ENCODE measurements around the gene ZFAND6. TPM values are rescaled to one million over a fixed set of nuclear protein-coding genes. Genes with fewer than 3 reads are reported as not detected.

Gene ZFAND6
- total RNA-seq, 1 donor from 2014 or later: 101 TPM

- Mint-ChIP-seq H3K27me3 (no peaks in the 10 kb centered on the region), H3K4me3 (no peak overlapping the region), H3K9me3 (no peaks in the 10 kb centered on the region), H3K36me3 (ENCODE audit: low read depth) (peaks cover 2% of the 10 kb centered on the region), H3K4me1 (peaks cover 3% of the 10 kb centered on the region), H3K27ac (no peak overlapping the region)
- ChIA-PET CTCF (interaction anchor here (2.8 to 4.5 kb wide), 2 partner anchors 794 kb away, joined by 12 to 76 read pairs; no protein-coding TSS in a partner anchor), POLR2A (no interaction called here)
- no peak for DNase-seq
- ATAC-seq (ENCODE audit: low read depth): no peak
- intact Hi-C loops (cut with micrococcal nuclease): no loop called here
- no peak for TF ChIP-seq CTCF (IDR thresholded peaks at IDR 0.05)
Observed at GRCh38 chr15:80175436-80175835, 116.0 kb downstream of the ZFAND6 start.

- no peak for TF ChIP-seq CTCF (IDR thresholded peaks at IDR 0.05)
- no peaks in the 10 kb centered on the region for H3K9me3 Mint-ChIP-seq
- no peak for DNase-seq
- ATAC-seq (ENCODE audit: low read depth): no peak
- intact Hi-C loops (cut with micrococcal nuclease): no loop called here
- H3K36me3 Mint-ChIP-seq (ENCODE audit: low read depth): peaks cover 2% of the 10 kb centered on the region
- no peaks in the 10 kb centered on the region for H3K27me3 Mint-ChIP-seq
- POLR2A ChIA-PET: no interaction called here
- H3K27ac Mint-ChIP-seq: no peak overlapping the region
- peaks cover 3% of the 10 kb centered on the region for H3K4me1 Mint-ChIP-seq
- CTCF ChIA-PET: interaction anchor here (2.8 kb wide), 1 partner anchor 795 kb away, joined by 12 read pairs; no protein-coding TSS in a partner anchor
- no peak overlapping the region for H3K4me3 Mint-ChIP-seq
Observed at GRCh38 chr15:80176443-80176842, 117.0 kb downstream of the ZFAND6 start.

- Mint-ChIP-seq H3K27me3 (no peaks in the 10 kb centered on the region), H3K4me1 (peaks cover 3% of the 10 kb centered on the region), H3K9me3 (no peaks in the 10 kb centered on the region), H3K36me3 (ENCODE audit: low read depth) (peaks cover 2% of the 10 kb centered on the region), H3K4me3 (no peak overlapping the region), H3K27ac (no peak overlapping the region)
- no peak for ATAC-seq (ENCODE audit: low read depth)
- no peak for DNase-seq
- intact Hi-C loops (cut with micrococcal nuclease): no loop called here
- no peak for TF ChIP-seq CTCF (IDR thresholded peaks at IDR 0.05)
- POLR2A ChIA-PET: no interaction called here
- CTCF ChIA-PET: interaction anchor here (2.8 kb wide), 1 partner anchor 795 kb away, joined by 12 read pairs; no protein-coding TSS in a partner anchor
Observed at GRCh38 chr15:80177156-80177555, 117.7 kb downstream of the ZFAND6 start.

GRCh38 chr15:80179025-80179759 lies 119.7 kb downstream of the ZFAND6 start:
- Mint-ChIP-seq H3K27ac (no peak overlapping the region), H3K4me3 (no peak overlapping the region), H3K27me3 (no peaks in the 10 kb centered on the region), H3K36me3 (ENCODE audit: low read depth) (peaks cover 2% of the 10 kb centered on the region), H3K4me1 (peaks cover 3% of the 10 kb centered on the region), H3K9me3 (no peaks in the 10 kb centered on the region)
- no peak for DNase-seq
- CTCF ChIA-PET: interaction anchor here (1.3 kb wide), 1 partner anchor 797 kb away, joined by 3 read pairs; no protein-coding TSS in a partner anchor
- intact Hi-C loops (cut with micrococcal nuclease): no loop called here
- TF ChIP-seq CTCF (IDR thresholded peaks at IDR 0.05): no peak
- no peak for ATAC-seq (ENCODE audit: low read depth)
- POLR2A ChIA-PET: interaction anchor here (0.5 kb wide), 1 partner anchor 183 kb away, joined by 6 read pairs; no protein-coding TSS in a partner anchor

- Mint-ChIP-seq H3K27me3 (no peaks in the 10 kb centered on the region), H3K9me3 (no peaks in the 10 kb centered on the region), H3K27ac (no peak overlapping the region), H3K4me1 (peaks cover 3% of the 10 kb centered on the region), H3K4me3 (no peak overlapping the region), H3K36me3 (ENCODE audit: low read depth) (peaks cover 5% of the 10 kb centered on the region)
- CTCF ChIA-PET: interaction anchor here (1.3 kb wide), 1 partner anchor 798 kb away, joined by 3 read pairs; no protein-coding TSS in a partner anchor
- POLR2A ChIA-PET: no interaction called here
- no peak for TF ChIP-seq CTCF (IDR thresholded peaks at IDR 0.05)
- no peak for ATAC-seq (ENCODE audit: low read depth)
- intact Hi-C loops (cut with micrococcal nuclease): no loop called here
- DNase-seq: no peak
Observed at GRCh38 chr15:80179935-80180334, 120.5 kb downstream of the ZFAND6 start.
